ENCODE measurements around the gene HLA-DPB1.
A peak's percentile ranks its signal among the peaks of the same experiment; 100 is the strongest.
"Not testable (repeated sequence)": the region's sequence is repeated elsewhere in the genome, so short reads cannot be mapped to it uniquely, and the experiment has no call there.

Gene HLA-DPB1

GRCh38 chr6:33072508-33073100 lies 3.2 kb upstream of the HLA-DPB1 start:
- DNase-seq = peak; percentile 26

- peak; percentile 91 for DNase-seq
These were observed 2.3 kb upstream of the HLA-DPB1 start, which contains the start of gene HLA-DPA1 for GRCh38 chr6:33073431-33073871. Gene HLA-DPA1 (minus strand): TSS chr6:33073649.

- DNase-seq = no peak
These were observed 602 bp upstream of the HLA-DPB1 start for GRCh38 chr6:33075208-33075567.

GRCh38 chr6:33076406-33076934 lies 680 bp downstream of the HLA-DPB1 start:
- DNase-seq = peak; percentile 22

- DNase-seq = no peak
These were observed 2.1 kb downstream of the HLA-DPB1 start for GRCh38 chr6:33077908-33078307.

GRCh38 chr6:33078442-33078841 lies 2.7 kb downstream of the HLA-DPB1 start:
- DNase-seq = no peak

- no peak for DNase-seq
These were observed 3.2 kb downstream of the HLA-DPB1 start for GRCh38 chr6:33078919-33079521.

GRCh38 chr6:33079580-33079979 lies 3.8 kb downstream of the HLA-DPB1 start:
- no peak for DNase-seq

- DNase-seq = peak; percentile 68
These were observed 4.6 kb downstream of the HLA-DPB1 start for GRCh38 chr6:33080127-33081089.

GRCh38 chr6:33081098-33081824 lies 5.5 kb downstream of the HLA-DPB1 start:
- peak; percentile 9 for DNase-seq

- peak; percentile 78 for DNase-seq
These were observed 6.9 kb downstream of the HLA-DPB1 start for GRCh38 chr6:33082702-33083101.

GRCh38 chr6:33085627-33086026 lies 9.8 kb downstream of the HLA-DPB1 start:
- no peak for DNase-seq

- DNase-seq = no peak
These were observed 12.6 kb downstream of the HLA-DPB1 start for GRCh38 chr6:33088258-33088930.

- no peak for DNase-seq
These were observed 13.3 kb downstream of the HLA-DPB1 start for GRCh38 chr6:33088931-33089620.

GRCh38 chr6:33091957-33092356 lies 16.2 kb downstream of the HLA-DPB1 start:
- DNase-seq = peak; percentile 37

- no peak for DNase-seq
These were observed 16.6 kb downstream of the HLA-DPB1 start for GRCh38 chr6:33092385-33092784.

GRCh38 chr6:33093855-33094254 lies 18.1 kb downstream of the HLA-DPB1 start:
- DNase-seq = no peak

- no peak for DNase-seq
These were observed 19.9 kb downstream of the HLA-DPB1 start for GRCh38 chr6:33095681-33096080.

- DNase-seq = not testable (repeated sequence)
These were observed 25.4 kb downstream of the HLA-DPB1 start for GRCh38 chr6:33101121-33101737.

GRCh38 chr6:33103776-33104175 lies 28.0 kb downstream of the HLA-DPB1 start:
- no peak for DNase-seq

GRCh38 chr6:33104887-33105286 lies 29.1 kb downstream of the HLA-DPB1 start:
- no peak for DNase-seq
